NCI-H1105 treated with DMSO at 0.1 percent for 48 hours (cell line): ENCODE data around the gene TXNDC8.

Source experiments
- DNase-seq: peaks from one replicate; lab custom pipeline; 2025; lab: John Stamatoyannopoulos, UW

Gene TXNDC8

GRCh38 chr9:110278080-110278707 lies 59.5 kb downstream of the TXNDC8 start:
- peak; percentile 79 for DNase-seq

- DNase-seq: peak; percentile 5
These were observed 60.9 kb downstream of the TXNDC8 start for GRCh38 chr9:110276781-110277180.

GRCh38 chr9:110270211-110270995 lies 67.3 kb downstream of the TXNDC8 start:
- DNase-seq: no peak

GRCh38 chr9:110266795-110267194 lies 70.9 kb downstream of the TXNDC8 start:
- no peak for DNase-seq

GRCh38 chr9:110261632-110262031 lies 76.0 kb downstream of the TXNDC8 start:
- no peak for DNase-seq

- no peak for DNase-seq
These were observed 76.8 kb downstream of the TXNDC8 start for GRCh38 chr9:110260911-110261310.

GRCh38 chr9:110259566-110259965 lies 78.1 kb downstream of the TXNDC8 start:
- no peak for DNase-seq

- no peak for DNase-seq
These were observed 79.0 kb downstream of the TXNDC8 start for GRCh38 chr9:110258690-110259091.

GRCh38 chr9:110257956-110258355 lies 79.7 kb downstream of the TXNDC8 start:
- DNase-seq: no peak

- DNase-seq: no peak
These were observed 80.4 kb downstream of the TXNDC8 start for GRCh38 chr9:110257097-110257841.

- DNase-seq: peak; percentile 79
These were observed 81.1 kb downstream of the TXNDC8 start, which contains the start of gene TXN for GRCh38 chr9:110256380-110257096. Gene TXN, minus strand, starts transcription at chr9:110256507. Its CDS starts 72 bp downstream, at chr9:110256435.

- peak; percentile 44 for DNase-seq
These were observed 81.9 kb downstream of the TXNDC8 start for GRCh38 chr9:110255463-110256379.

GRCh38 chr9:110255034-110255462 lies 82.6 kb downstream of the TXNDC8 start:
- DNase-seq: no peak

- DNase-seq: no peak
These were observed 83.2 kb downstream of the TXNDC8 start for GRCh38 chr9:110254500-110254899.
